Peyer's patch (tissue), 4 donors: Measurements from ENCODE around the gene GAA.

Experiments used
- CTCF ChIP-seq, 6 experiments: fragments of 450-650 bp in 4 of 6; fragments of 200-600 bp in 2 of 6; sonication (generic) in 1 of 6; IDR thresholded peaks; one replicate each; pipeline ENCODE4 v1.5.1; 2017 to 2019; ENCODE audit warnings: antibody characterized with exemption in 6 of 6, mild to moderate bottlenecking in 3 of 6, moderate library complexity in 1 of 6
- POLR2A ChIP-seq, 2 donors: fragments of 450-650 bp; IDR thresholded peaks; one replicate each; pipeline ENCODE4 v1.5.1; 2017; ENCODE audit warnings: antibody characterized with exemption in 2 of 2, mild to moderate bottlenecking in 2 of 2, moderate library complexity in 2 of 2

- TF ChIP-seq CTCF (IDR thresholded peaks at IDR 0.05): no peak
- TF ChIP-seq POLR2A (IDR thresholded peaks at IDR 0.05): no peak
Observed at GRCh38 chr17:80133626-80133970, 32.2 kb downstream of the GAA start.
